Prostate gland (tissue), 2 donors: Measurements from ENCODE around the gene CREB3. TPM values are rescaled to one million over a fixed set of nuclear protein-coding genes. Genes with fewer than 3 reads are reported as not detected.

Source experiments
- DNase-seq: peaks from one replicate; pipeline ENCODE4 v3.0.0-alpha.2; 2019; ENCODE audit warnings: low spot score
- H3K27ac ChIP-seq, 2 donors: fragments of 200-600 bp; sonication (generic); 2 replicates each; pipeline ENCODE4 v1.5.1; 2017 to 2019
- H3K27me3 ChIP-seq: fragments of 200-600 bp; sonication (generic); replicated peaks from 2 replicates; pipeline ENCODE4 v1.5.1; 2019; ENCODE audit not compliant: insufficient read depth
- H3K36me3 ChIP-seq, 2 donors: fragments of 200-600 bp; sonication (generic); 1 replicate in 1 of 2; 2 replicates in 1 of 2; pipeline versions ENCODE4 v1.5.1 to v1.8.1; 2017 to 2019
- H3K4me1 ChIP-seq: fragments of 200-600 bp; sonication (generic); replicated peaks from 2 replicates; pipeline ENCODE4 v1.5.1; 2019
- H3K4me3 ChIP-seq, 2 donors: fragments of 200-600 bp; sonication (generic); 2 replicates each; pipeline ENCODE4 v1.5.1; 2017 to 2019
- H3K9me3 ChIP-seq: fragments of 200-600 bp; sonication (generic); 2 replicates; pipeline ENCODE4 v1.5.1; 2017
- CTCF ChIP-seq, 4 experiments: fragments of 200-600 bp in 2 of 4; fragments of 450-650 bp in 2 of 4; sonication (generic) in 2 of 4; IDR thresholded peaks; 1 replicate in 3 of 4; 2 replicates in 1 of 4; pipeline ENCODE4 v1.5.1; 2016 to 2019; ENCODE audit warnings: antibody characterized with exemption in 4 of 4, mild to moderate bottlenecking in 2 of 4, moderate library complexity in 2 of 4
- POLR2A ChIP-seq: fragments of 450-650 bp; IDR thresholded peaks from one replicate; pipeline ENCODE4 v1.6.1; 2016; ENCODE audit warnings: antibody characterized with exemption, mild to moderate bottlenecking
- POLR2AphosphoS5 ChIP-seq: sonication (generic); formaldehyde crosslinking; IDR thresholded peaks from one replicate; pipeline ENCODE4 v1.6.1; 2017; ENCODE audit warnings: antibody characterized with exemption
- WGBS: methylation state at CpG from one replicate; pipeline ENCODE4 v1.1.5; 2018; 5-methylcytosine and 5-hydroxymethylcytosine counted together
- intact Hi-C: fragments of 100-400 bp; cut with DNase I; formaldehyde crosslinking; loops from one replicate; pipeline ENCODE4 v1.14.2; 2022
- total RNA-seq, 2 donors: library from RNA; depleted of rRNA; stranded (reverse); fragments of >200 nt; gene quantifications; one replicate each; pipeline ENCODE4 v1.1.0, GENCODE V29; 2016

CREB3 gene
- total RNA-seq, 2 donors from 2014 or later = 60.9 to 120 TPM

- 92% methylated on average over 13 of the region's 13 CpGs for WGBS
- DNase-seq = no peak
- no peaks in the 10 kb centered on the region for H3K4me1 ChIP-seq
- H3K9me3 ChIP-seq = no peaks in the 10 kb centered on the region
- H3K27ac ChIP-seq = no peak overlapping the region
- TF ChIP-seq POLR2AphosphoS5 (no peak), CTCF (IDR thresholded peaks at IDR 0.05) (no peak), POLR2A (no peak)
- intact Hi-C loops = no loop called here
- H3K4me3 ChIP-seq = no peak overlapping the region
- H3K27me3 ChIP-seq = no peaks in the 10 kb centered on the region
- peaks cover 62 to 74% of the 10 kb centered on the region in 2 donors for H3K36me3 ChIP-seq
Measured at GRCh38 chr9:35714579-35715252, 17.8 kb upstream of the CREB3 start.

GRCh38 chr9:35716230-35716629 is 16.2 kb upstream of the CREB3 start:
- Histone ChIP-seq H3K27ac (no peak overlapping the region), H3K36me3 (peaks cover 64 to 76% of the 10 kb centered on the region in 2 donors)
- WGBS = 81% methylated on average over 4 of the region's 4 CpGs

GRCh38 chr9:35717132-35717870 is 15.2 kb upstream of the CREB3 start:
- WGBS = 88% methylated on average over 14 of the region's 14 CpGs
- TF ChIP-seq POLR2A (no peak), POLR2AphosphoS5 (no peak), CTCF (IDR thresholded peaks at IDR 0.05) (no peak)
- Histone ChIP-seq H3K27ac (no peak overlapping the region), H3K9me3 (no peaks in the 10 kb centered on the region), H3K4me1 (no peaks in the 10 kb centered on the region), H3K4me3 (no peak overlapping the region), H3K36me3 (peaks cover 55 to 66% of the 10 kb centered on the region in 2 donors), H3K27me3 (no peaks in the 10 kb centered on the region)
- no peak for DNase-seq
- intact Hi-C loops = no loop called here

More at GRCh38 chr9:35716230-35716629, 16.2 kb upstream of the CREB3 start:
- no peaks in the 10 kb centered on the region for H3K27me3 ChIP-seq
- no peaks in the 10 kb centered on the region for H3K4me1 ChIP-seq
- H3K4me3 ChIP-seq = no peak overlapping the region
- TF ChIP-seq CTCF (IDR thresholded peaks at IDR 0.05) = no peak
- peak; percentile 10 for TF ChIP-seq POLR2AphosphoS5
- no peak for TF ChIP-seq POLR2A
- intact Hi-C loops = no loop called here
- no peak for DNase-seq
- no peaks in the 10 kb centered on the region for H3K9me3 ChIP-seq

- no peak overlapping the region for H3K4me3 ChIP-seq
- TF ChIP-seq POLR2A (no peak), POLR2AphosphoS5 (no peak), CTCF (IDR thresholded peaks at IDR 0.05) (no peak)
- 92% methylated on average over 15 of the region's 15 CpGs for WGBS
- no peaks in the 10 kb centered on the region for H3K27me3 ChIP-seq
- no peak overlapping the region for H3K27ac ChIP-seq
- intact Hi-C loops = no loop called here
- DNase-seq = no peak
- no peaks in the 10 kb centered on the region for H3K9me3 ChIP-seq
- H3K36me3 ChIP-seq = peaks cover 54% of the 10 kb centered on the region in 2 donors
- no peaks in the 10 kb centered on the region for H3K4me1 ChIP-seq
Measured at GRCh38 chr9:35718721-35719511, 13.6 kb upstream of the CREB3 start.
